Activated CD4-positive, alpha-beta T cell treated with anti-CD3 and anti-CD28 coated beads for 36 hours (primary cell): ENCODE results near the gene IGLL1. TPM values are rescaled to one million over a fixed set of nuclear protein-coding genes. Genes with fewer than 3 reads are reported as not detected.
"Not testable (repeated sequence)": the region's sequence is repeated elsewhere in the genome, so short reads cannot be mapped to it uniquely, and the experiment has no call there.

ENCODE experiments used
- ATAC-seq: fragments of 200-7000 bp; cut with Tn5 transposase; one replicate; pipeline ENCODE4 v1.10.0; 2021; ENCODE audit warnings: mild to moderate bottlenecking, moderate library complexity
- CTCF ChIA-PET: fragments of 350-600 bp; sonication (Branson Sonifier 250); formaldehyde crosslinking; loops from one replicate; lab custom pipeline; 2021; ENCODE audit warnings: antibody characterized with exemption; lab: Charles Lee
- POLR2A ChIA-PET: fragments of 350-600 bp; sonication (Branson Sonifier 250); formaldehyde crosslinking; loops from one replicate; lab custom pipeline; 2021; ENCODE audit warnings: antibody characterized with exemption, inconsistent platforms; lab: Charles Lee
- DNase-seq: peaks from one replicate; pipeline ENCODE4 v3.0.0-alpha.2; 2020
- H3K27ac Mint-ChIP-seq: one replicate; pipeline ENCODE4 v1.8.0; 2021; ENCODE audit warnings: mixed read lengths
- H3K27me3 Mint-ChIP-seq: one replicate; pipeline ENCODE4 v1.8.0; 2021; ENCODE audit warnings: mixed read lengths
- H3K36me3 Mint-ChIP-seq: one replicate; pipeline ENCODE4 v1.8.0; 2021; ENCODE audit warnings: low read depth, mixed read lengths
- H3K4me1 Mint-ChIP-seq: one replicate; pipeline ENCODE4 v1.8.0; 2021; ENCODE audit warnings: mixed read lengths
- H3K4me3 Mint-ChIP-seq: one replicate; pipeline ENCODE4 v1.8.0; 2021; ENCODE audit warnings: mild to moderate bottlenecking, moderate library complexity, mixed read lengths
- H3K9me3 Mint-ChIP-seq: one replicate; pipeline ENCODE4 v1.8.0; 2021; ENCODE audit warnings: low read depth, mixed read lengths
- intact Hi-C, 2 experiments: fragments of 100-400 bp; cut with DNase I in 1 of 2; cut with micrococcal nuclease in 1 of 2; formaldehyde crosslinking; loops; one replicate each; pipeline versions ENCODE4 v1.14.2 to v1.15.1; 2022 to 2024; cut with DNase I, micrococcal nuclease
- total RNA-seq, 2 experiments: library from RNA; stranded (reverse); gene quantifications; one replicate each; pipeline ENCODE4 v1.2.3, GENCODE V29; 2021

IGLL1 gene
- total RNA-seq, 2 experiments from 2014 or later, result not detected

GRCh38 chr22:23560215-23560614 is 19.9 kb downstream of the IGLL1 start:
- H3K9me3 Mint-ChIP-seq, ATAC-seq, H3K4me3 Mint-ChIP-seq, POLR2A ChIA-PET, CTCF ChIA-PET, DNase-seq, H3K36me3 Mint-ChIP-seq, H3K27ac Mint-ChIP-seq, intact Hi-C loops, H3K27me3 Mint-ChIP-seq, H3K4me1 Mint-ChIP-seq: not testable (repeated sequence)

- no peak for DNase-seq
- ATAC-seq, result no peak
- H3K36me3 Mint-ChIP-seq, result no peaks in the 10 kb centered on the region
- intact Hi-C loops, result no loop called here
- no peak overlapping the region for H3K27ac Mint-ChIP-seq
- peaks cover 4% of the 10 kb centered on the region for H3K27me3 Mint-ChIP-seq
- POLR2A ChIA-PET, result no interaction called here
- H3K4me3 Mint-ChIP-seq, result no peak overlapping the region
- H3K4me1 Mint-ChIP-seq, result no peaks in the 10 kb centered on the region
- CTCF ChIA-PET, result no interaction called here
- H3K9me3 Mint-ChIP-seq, result no peaks in the 10 kb centered on the region
Measured at GRCh38 chr22:23557467-23557866, 22.6 kb downstream of the IGLL1 start.

GRCh38 chr22:23557036-23557435 is 23.1 kb downstream of the IGLL1 start:
- ChIA-PET CTCF (no interaction called here), POLR2A (no interaction called here)
- ATAC-seq, result no peak
- no peaks in the 10 kb centered on the region for H3K4me1 Mint-ChIP-seq
- H3K9me3 Mint-ChIP-seq, result no peaks in the 10 kb centered on the region
- H3K4me3 Mint-ChIP-seq, result no peak overlapping the region
- DNase-seq, result no peak
- H3K27ac Mint-ChIP-seq, result no peak overlapping the region
- H3K27me3 Mint-ChIP-seq, result peaks cover 4% of the 10 kb centered on the region
- intact Hi-C loops, result no loop called here
- no peaks in the 10 kb centered on the region for H3K36me3 Mint-ChIP-seq

- intact Hi-C loops, result no loop called here
- Mint-ChIP-seq H3K9me3 (no peaks in the 10 kb centered on the region), H3K27me3 (peaks cover 2% of the 10 kb centered on the region), H3K36me3 (no peaks in the 10 kb centered on the region), H3K4me1 (no peaks in the 10 kb centered on the region), H3K4me3 (no peak overlapping the region), H3K27ac (no peak overlapping the region)
- ATAC-seq (no peak), DNase-seq (no peak)
- ChIA-PET CTCF (interaction anchor here (0.6 kb wide), 1 partner anchor 1314 kb away, joined by 3 read pairs; no protein-coding TSS in a partner anchor), POLR2A (no interaction called here)
Measured at GRCh38 chr22:23556026-23556620, 24.0 kb downstream of the IGLL1 start.

- DNase-seq, result no peak
- Mint-ChIP-seq H3K9me3 (no peaks in the 10 kb centered on the region), H3K27ac (no peak overlapping the region), H3K36me3 (no peaks in the 10 kb centered on the region), H3K4me1 (no peaks in the 10 kb centered on the region), H3K27me3 (peaks cover 2% of the 10 kb centered on the region), H3K4me3 (no peak overlapping the region)
- no peak for ATAC-seq
- CTCF ChIA-PET, result no interaction called here
- intact Hi-C loops, result no loop called here
- POLR2A ChIA-PET, result no interaction called here
Measured at GRCh38 chr22:23555118-23555517, 25.0 kb downstream of the IGLL1 start.

- intact Hi-C loops, result no loop called here
- H3K27me3 Mint-ChIP-seq, result peaks cover 2% of the 10 kb centered on the region
- CTCF ChIA-PET, result no interaction called here
Measured at GRCh38 chr22:23553924-23554870, 25.9 kb downstream of the IGLL1 start.

GRCh38 chr22:23553438-23553837 is 26.7 kb downstream of the IGLL1 start:
- ChIA-PET POLR2A (no interaction called here), CTCF (interaction anchor here (0.6 kb wide), 1 partner anchor 296 kb away, joined by 4 read pairs; no protein-coding TSS in a partner anchor)
- no peak for DNase-seq
- Mint-ChIP-seq H3K27ac (no peak overlapping the region), H3K4me1 (no peaks in the 10 kb centered on the region), H3K9me3 (no peaks in the 10 kb centered on the region), H3K4me3 (no peak overlapping the region), H3K36me3 (no peaks in the 10 kb centered on the region), H3K27me3 (no peaks in the 10 kb centered on the region)
- no peak for ATAC-seq
- intact Hi-C loops, result no loop called here

More at GRCh38 chr22:23553924-23554870, 25.9 kb downstream of the IGLL1 start:
- H3K27ac Mint-ChIP-seq, result no peak overlapping the region
- no peak overlapping the region for H3K4me3 Mint-ChIP-seq
- DNase-seq, result no peak
- POLR2A ChIA-PET, result no interaction called here
- no peak for ATAC-seq
- H3K4me1 Mint-ChIP-seq, result no peaks in the 10 kb centered on the region
- no peaks in the 10 kb centered on the region for H3K9me3 Mint-ChIP-seq
- H3K36me3 Mint-ChIP-seq, result no peaks in the 10 kb centered on the region

- ATAC-seq (no peak), DNase-seq (no peak)
- Mint-ChIP-seq H3K4me3 (no peak overlapping the region), H3K27me3 (no peaks in the 10 kb centered on the region), H3K27ac (no peak overlapping the region), H3K9me3 (peaks cover 6% of the 10 kb centered on the region), H3K36me3 (no peaks in the 10 kb centered on the region), H3K4me1 (no peaks in the 10 kb centered on the region)
- ChIA-PET POLR2A (no interaction called here), CTCF (no interaction called here)
- intact Hi-C loops, result no loop called here
Measured at GRCh38 chr22:23552573-23552972, 27.5 kb downstream of the IGLL1 start.

- no peak for ATAC-seq
- H3K4me1 Mint-ChIP-seq, result no peaks in the 10 kb centered on the region
- intact Hi-C loops, result no loop called here
- no peaks in the 10 kb centered on the region for H3K36me3 Mint-ChIP-seq
- CTCF ChIA-PET, result no interaction called here
- POLR2A ChIA-PET, result no interaction called here
- DNase-seq, result no peak
- peaks cover 6% of the 10 kb centered on the region for H3K9me3 Mint-ChIP-seq
- H3K27me3 Mint-ChIP-seq, result no peaks in the 10 kb centered on the region
- H3K27ac Mint-ChIP-seq, result no peak overlapping the region
- no peak overlapping the region for H3K4me3 Mint-ChIP-seq
Measured at GRCh38 chr22:23551385-23551784, 28.7 kb downstream of the IGLL1 start.

GRCh38 chr22:23550049-23550650 is 29.9 kb downstream of the IGLL1 start:
- Mint-ChIP-seq H3K9me3 (peaks cover 6% of the 10 kb centered on the region), H3K4me1 (no peaks in the 10 kb centered on the region), H3K4me3 (no peak overlapping the region), H3K27ac (no peak overlapping the region), H3K36me3 (no peaks in the 10 kb centered on the region), H3K27me3 (no peaks in the 10 kb centered on the region)
- CTCF ChIA-PET, result no interaction called here
- ATAC-seq, result no peak
- DNase-seq, result no peak
- intact Hi-C loops, result no loop called here
- POLR2A ChIA-PET, result no interaction called here

GRCh38 chr22:23549198-23549595 is 30.9 kb downstream of the IGLL1 start:
- ATAC-seq (no peak), DNase-seq (no peak)
- H3K4me3 Mint-ChIP-seq, result no peak overlapping the region
- H3K27me3 Mint-ChIP-seq, result no peaks in the 10 kb centered on the region
- peaks cover 6% of the 10 kb centered on the region for H3K9me3 Mint-ChIP-seq
- H3K36me3 Mint-ChIP-seq, result no peaks in the 10 kb centered on the region
- CTCF ChIA-PET, result no interaction called here
- POLR2A ChIA-PET, result no interaction called here
- H3K27ac Mint-ChIP-seq, result no peak overlapping the region
- intact Hi-C loops, result no loop called here
- no peaks in the 10 kb centered on the region for H3K4me1 Mint-ChIP-seq
